ENCODE measurements around the gene TMEM186. TPM values are rescaled to one million over a fixed set of nuclear protein-coding genes. Genes with fewer than 3 reads are reported as not detected.

TMEM186 gene
- total and polyA plus RNA-seq, 2 experiments from 2014 or later = 4.9 to 10.8 TPM

DNA sequence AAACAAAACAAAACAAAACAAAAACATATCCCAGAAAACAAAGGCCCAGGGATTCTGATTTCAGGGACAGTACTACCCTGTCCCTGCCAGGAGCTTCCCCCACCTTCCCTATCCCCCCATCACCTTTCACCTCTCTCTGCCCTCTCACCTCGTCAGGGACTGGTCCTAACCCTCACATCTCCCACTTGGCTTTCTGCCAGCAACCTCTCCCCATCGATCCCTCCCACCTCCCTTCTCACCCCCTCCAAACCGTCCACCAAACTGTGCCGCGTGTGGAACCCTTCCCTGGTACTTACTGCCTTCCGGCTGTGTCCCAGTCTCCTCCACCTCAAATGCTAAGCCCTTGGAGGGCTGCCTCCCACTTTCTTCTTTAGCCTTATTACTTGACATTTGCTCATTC, 36.4 kb downstream of the TMEM186 start:
- H3K9me3 ChIP-seq (ENCODE audit: low read depth) = no peaks in the 10 kb centered on the region
- H4K20me1 ChIP-seq (ENCODE audit: insufficient read depth) = no peaks in the 10 kb centered on the region
- no peaks in the 10 kb centered on the region for H3K27me3 ChIP-seq (replicated peaks; ENCODE audit: insufficient read depth)
- H3F3A ChIP-seq (ENCODE audit: insufficient read depth) = no peaks in the 10 kb centered on the region
- H3K27ac ChIP-seq = no peak overlapping the region
- H3K36me3 ChIP-seq (ENCODE audit: low read depth) = no peaks in the 10 kb centered on the region
- 86 to 87% methylated on average over 6 of the region's 6 CpGs for WGBS, 2 experiments (ENCODE audit: low coverage in 1 of 2, low lambda C conversion rate in 2 of 2, missing lambda C conversion rate in 2 of 2)
- no peaks in the 10 kb centered on the region for H3K9me2 ChIP-seq (ENCODE audit: insufficient read depth)
- no peak overlapping the region for H3K9ac ChIP-seq
- no peak overlapping the region for H3K4me2 ChIP-seq (ENCODE audit: unreplicated experiment)
- no peak for DNase-seq
- in situ Hi-C loops (cut with MboI) = no loop called here
- no peak overlapping the region for H3K4me3 ChIP-seq
- H3K79me2 ChIP-seq (ENCODE audit: insufficient read depth) = no peaks in the 10 kb centered on the region
- TF ChIP-seq EZH2 (IDR thresholded peaks at IDR 0.05; ENCODE audit: insufficient read depth, poor library complexity, severe bottlenecking) (no peak), EZH2phosphoT487 (IDR thresholded peaks at IDR 0.05; ENCODE audit: insufficient read depth, low read depth) (no peak)
- H3K4me1 ChIP-seq (ENCODE audit: insufficient read depth) = no peaks in the 10 kb centered on the region
- H2AFZ ChIP-seq = no peak overlapping the region

DNA sequence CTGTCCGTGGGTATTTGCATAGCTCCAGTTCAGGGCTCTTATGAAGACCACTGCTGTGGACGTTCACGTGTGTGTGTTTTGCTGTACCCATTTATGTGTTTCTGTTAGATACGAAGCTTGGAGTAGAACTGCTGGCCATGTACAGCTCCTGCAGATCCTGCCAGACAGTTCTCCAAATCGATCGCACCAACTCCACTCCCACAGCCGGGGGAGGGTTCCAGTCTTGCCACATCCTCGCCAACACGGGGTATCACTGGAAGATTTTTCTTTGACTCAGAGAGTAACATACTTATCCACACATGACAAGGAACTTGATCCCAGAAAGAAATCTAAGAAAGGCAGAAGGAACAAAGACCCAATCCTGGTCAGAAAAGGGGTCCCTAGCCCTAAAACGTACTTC, 37.4 kb downstream of the TMEM186 start:
- Histone ChIP-seq H3K9me3 (ENCODE audit: low read depth) (no peaks in the 10 kb centered on the region), H2AFZ (0 out of 2 replicates have a peak overlapping the region, but pooled peaks have one; percentile 38), H3K9ac (no peak overlapping the region), H3K4me1 (ENCODE audit: insufficient read depth) (no peaks in the 10 kb centered on the region), H3F3A (ENCODE audit: insufficient read depth) (no peaks in the 10 kb centered on the region), H3K9me2 (ENCODE audit: insufficient read depth) (no peaks in the 10 kb centered on the region), H3K27me3 (replicated peaks; ENCODE audit: insufficient read depth) (no peaks in the 10 kb centered on the region), H3K79me2 (ENCODE audit: insufficient read depth) (no peaks in the 10 kb centered on the region), H3K4me2 (ENCODE audit: unreplicated experiment) (no peak overlapping the region), H3K4me3 (no peak overlapping the region), H3K27ac (no peak overlapping the region), H3K36me3 (ENCODE audit: low read depth) (no peaks in the 10 kb centered on the region), H4K20me1 (ENCODE audit: insufficient read depth) (no peaks in the 10 kb centered on the region)
- in situ Hi-C loops (cut with MboI) = no loop called here
- WGBS, 2 experiments (ENCODE audit: low coverage in 1 of 2, low lambda C conversion rate in 2 of 2, missing lambda C conversion rate in 2 of 2) = 13 to 16% methylated on average over 10 of the region's 10 CpGs
- peak; percentile 15 for DNase-seq
- no peak for TF ChIP-seq EZH2 (IDR thresholded peaks at IDR 0.05; ENCODE audit: insufficient read depth, poor library complexity, severe bottlenecking)
- no peak for TF ChIP-seq EZH2phosphoT487 (IDR thresholded peaks at IDR 0.05; ENCODE audit: insufficient read depth, low read depth)

DNA sequence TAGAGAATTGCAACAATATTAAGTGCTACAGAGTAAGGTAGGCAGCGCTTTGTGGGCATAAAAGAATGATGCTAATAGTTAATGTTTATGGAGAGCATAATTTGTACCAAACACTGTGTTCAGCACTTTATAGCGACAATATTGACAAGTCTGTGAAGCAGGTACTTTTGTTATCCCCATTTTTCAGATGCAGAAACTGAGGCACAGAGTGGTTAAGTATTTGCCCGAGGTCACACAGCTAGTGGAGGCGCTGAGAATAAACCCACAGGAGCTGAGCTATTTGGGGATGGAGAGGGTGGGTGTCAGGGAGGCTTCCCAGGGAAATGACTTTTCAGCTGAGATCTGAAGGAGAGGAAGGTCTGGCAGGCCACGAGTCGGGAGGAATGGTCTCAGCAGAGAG, 39.4 kb downstream of the TMEM186 start:
- Histone ChIP-seq H2AFZ (no peak overlapping the region), H3K9me3 (ENCODE audit: low read depth) (no peaks in the 10 kb centered on the region), H3K4me1 (ENCODE audit: insufficient read depth) (no peaks in the 10 kb centered on the region), H4K20me1 (ENCODE audit: insufficient read depth) (no peaks in the 10 kb centered on the region), H3K4me3 (no peak overlapping the region), H3K27ac (no peak overlapping the region), H3F3A (ENCODE audit: insufficient read depth) (no peaks in the 10 kb centered on the region), H3K4me2 (ENCODE audit: unreplicated experiment) (no peak overlapping the region), H3K9me2 (ENCODE audit: insufficient read depth) (no peaks in the 10 kb centered on the region), H3K36me3 (ENCODE audit: low read depth) (no peaks in the 10 kb centered on the region), H3K79me2 (ENCODE audit: insufficient read depth) (no peaks in the 10 kb centered on the region), H3K27me3 (replicated peaks; ENCODE audit: insufficient read depth) (no peaks in the 10 kb centered on the region), H3K9ac (no peak overlapping the region)
- TF ChIP-seq EZH2phosphoT487 (IDR thresholded peaks at IDR 0.05; ENCODE audit: insufficient read depth, low read depth) = no peak
- in situ Hi-C loops (cut with MboI) = no loop called here
- 70 to 80% methylated on average over 6 of the region's 6 CpGs for WGBS, 2 experiments (ENCODE audit: low coverage in 1 of 2, low lambda C conversion rate in 2 of 2, missing lambda C conversion rate in 2 of 2)
- DNase-seq = no peak

DNA sequence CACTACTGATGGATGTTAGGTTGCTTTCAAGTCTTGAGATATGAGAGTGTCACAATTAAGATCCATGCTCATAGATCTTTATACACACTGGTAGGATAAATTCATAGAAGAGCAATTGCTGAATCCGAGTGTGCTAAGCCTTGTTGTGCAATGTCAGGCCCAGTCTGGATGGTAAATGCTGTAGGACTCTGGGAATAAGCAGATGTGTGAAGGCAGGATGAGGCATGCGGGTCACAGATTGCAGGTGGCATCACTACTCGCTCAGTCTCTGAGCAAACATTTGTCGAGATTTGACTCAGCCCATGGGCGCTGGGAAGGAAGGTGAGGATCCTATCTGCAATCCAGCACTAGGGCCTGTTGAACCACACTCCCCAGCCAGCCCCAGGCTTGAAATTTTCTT, 40.7 kb downstream of the TMEM186 start:
- Histone ChIP-seq H4K20me1 (ENCODE audit: insufficient read depth) (no peaks in the 10 kb centered on the region), H3K9me3 (ENCODE audit: low read depth) (no peaks in the 10 kb centered on the region), H3K79me2 (ENCODE audit: insufficient read depth) (no peaks in the 10 kb centered on the region), H3F3A (ENCODE audit: insufficient read depth) (no peaks in the 10 kb centered on the region), H3K4me2 (ENCODE audit: unreplicated experiment) (no peak overlapping the region), H2AFZ (no peak overlapping the region), H3K36me3 (ENCODE audit: low read depth) (no peaks in the 10 kb centered on the region), H3K4me1 (ENCODE audit: insufficient read depth) (peaks cover 9% of the 10 kb centered on the region), H3K27ac (no peak overlapping the region), H3K4me3 (no peak overlapping the region), H3K27me3 (replicated peaks; ENCODE audit: insufficient read depth) (no peaks in the 10 kb centered on the region), H3K9me2 (ENCODE audit: insufficient read depth) (no peaks in the 10 kb centered on the region), H3K9ac (no peak overlapping the region)
- WGBS, 2 experiments (ENCODE audit: low coverage in 1 of 2, low lambda C conversion rate in 2 of 2, missing lambda C conversion rate in 2 of 2) = 92% methylated on average over 5 of the region's 5 CpGs
- in situ Hi-C loops (cut with MboI) = no loop called here
- DNase-seq = no peak
- TF ChIP-seq EZH2 (IDR thresholded peaks at IDR 0.05; ENCODE audit: insufficient read depth, poor library complexity, severe bottlenecking) (no peak), EZH2phosphoT487 (IDR thresholded peaks at IDR 0.05; ENCODE audit: insufficient read depth, low read depth) (no peak)

DNA sequence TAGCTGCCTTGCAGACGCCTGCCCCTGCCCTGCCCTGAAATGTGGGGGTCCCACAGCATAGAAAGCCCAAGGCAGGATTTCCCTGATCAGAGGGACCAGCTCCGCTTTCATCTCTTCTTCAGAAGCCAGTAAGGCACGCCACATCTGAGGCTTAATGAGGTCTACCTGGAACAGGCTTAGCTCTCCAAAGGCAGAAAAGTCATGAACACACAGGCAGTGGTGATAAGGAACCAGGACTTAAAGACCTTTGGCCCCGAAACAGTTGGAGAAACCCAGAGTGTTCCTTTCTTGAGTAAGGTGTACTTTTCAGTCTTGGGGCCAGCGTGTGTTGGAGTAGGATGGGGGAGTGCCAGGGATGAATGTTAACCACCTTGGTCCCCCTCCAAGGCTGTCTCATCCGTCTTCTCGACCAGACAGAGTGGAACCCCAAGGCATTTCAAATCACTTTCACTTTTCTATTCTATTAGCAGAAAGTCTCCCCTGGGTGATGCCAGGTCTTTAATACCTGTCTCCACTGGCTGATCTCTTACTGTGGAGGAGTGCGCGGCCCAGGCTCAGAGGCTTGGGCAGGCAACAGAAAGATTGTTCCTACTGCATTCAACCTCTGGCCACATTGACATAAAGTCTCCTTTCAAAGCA, 43.9 kb downstream of the TMEM186 start:
- DNase-seq = no peak
- H3K9me2 ChIP-seq (ENCODE audit: insufficient read depth) = no peaks in the 10 kb centered on the region
- H3K4me3 ChIP-seq = no peak overlapping the region
- no peak overlapping the region for H3K9ac ChIP-seq
- H3K79me2 ChIP-seq (ENCODE audit: insufficient read depth) = no peaks in the 10 kb centered on the region
- H3K27ac ChIP-seq = no peak overlapping the region
- no peak overlapping the region for H3K4me2 ChIP-seq (ENCODE audit: unreplicated experiment)
- H3K9me3 ChIP-seq (ENCODE audit: low read depth) = no peaks in the 10 kb centered on the region
- no peaks in the 10 kb centered on the region for H4K20me1 ChIP-seq (ENCODE audit: insufficient read depth)
- TF ChIP-seq EZH2phosphoT487 (IDR thresholded peaks at IDR 0.05; ENCODE audit: insufficient read depth, low read depth) (no peak), EZH2 (IDR thresholded peaks at IDR 0.05; ENCODE audit: insufficient read depth, poor library complexity, severe bottlenecking) (no peak)
- no peaks in the 10 kb centered on the region for H3F3A ChIP-seq (ENCODE audit: insufficient read depth)
- in situ Hi-C loops (cut with MboI) = no loop called here
- H3K4me1 ChIP-seq (ENCODE audit: insufficient read depth) = peaks cover 9% of the 10 kb centered on the region
- no peaks in the 10 kb centered on the region for H3K36me3 ChIP-seq (ENCODE audit: low read depth)
- H3K27me3 ChIP-seq (replicated peaks; ENCODE audit: insufficient read depth) = no peaks in the 10 kb centered on the region
- WGBS, 2 experiments (ENCODE audit: low coverage in 1 of 2, low lambda C conversion rate in 2 of 2, missing lambda C conversion rate in 2 of 2) = 64 to 66% methylated on average over 9 of the region's 9 CpGs
- H2AFZ ChIP-seq = no peak overlapping the region

Measured in GM23248 (cell line).